HepG2 (cell line): ENCODE results near the gene NOXO1.

ENCODE experiments used
- FOSL2 ChIP-seq: sonication (generic); formaldehyde crosslinking; IDR thresholded peaks from 2 replicates; pipeline ENCODE4 v1.4.0; 2020; ENCODE audit warnings: missing genetic modification reagents
- YY1 ChIP-seq: IDR thresholded peaks from 2 replicates; pipeline ENCODE4 v1.6.1; 2011; ENCODE audit warnings: low read length, low read depth, moderate library complexity, mild to moderate bottlenecking; ENCODE audit not compliant: insufficient read depth, insufficient replicate concordance
- ZBTB1 ChIP-seq: sonication (generic); formaldehyde crosslinking; IDR thresholded peaks from 2 replicates; pipeline ENCODE4 v1.4.0; 2020; ENCODE audit warnings: missing genetic modification reagents, borderline replicate concordance
- TF ChIP-seq, protein P1 (sequence below): sonication (generic); formaldehyde crosslinking; IDR thresholded peaks from 2 replicates; pipeline ENCODE4 v1.5.0; 2020; ENCODE audit warnings: missing genetic modification reagents, mild to moderate bottlenecking, borderline replicate concordance
- TF ChIP-seq, protein P2 (sequence below): sonication (generic); formaldehyde crosslinking; IDR thresholded peaks from 2 replicates; pipeline ENCODE4 v1.5.0; 2020; ENCODE audit warnings: mild to moderate bottlenecking, missing genetic modification reagents, moderate library complexity

DNA sequence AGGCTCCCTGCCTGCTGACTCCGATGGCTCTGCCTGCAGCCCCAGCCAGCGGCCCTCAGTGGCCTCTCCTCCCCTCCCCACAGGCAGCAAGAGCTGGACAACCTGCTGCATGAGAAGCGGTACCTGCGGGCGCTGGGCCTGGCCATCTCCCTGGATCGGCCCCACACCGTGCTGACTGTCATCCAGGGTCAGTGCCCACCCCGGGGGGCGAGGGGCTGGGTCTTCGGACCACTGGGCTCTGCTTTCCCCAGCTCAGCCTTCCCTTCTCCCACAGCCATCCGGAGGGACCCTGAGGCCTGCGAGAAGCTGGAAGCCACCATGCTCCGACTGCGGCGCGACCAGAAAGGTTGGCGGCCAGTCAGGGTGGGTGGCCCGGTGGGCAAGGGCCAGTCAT lies 3.4 kb downstream of the NOXO1 start:
- TF ChIP-seq FOSL2 (CRISPR knock-in tag): no peak
- no peak for TF ChIP-seq YY1
- TF ChIP-seq, protein P1, sequence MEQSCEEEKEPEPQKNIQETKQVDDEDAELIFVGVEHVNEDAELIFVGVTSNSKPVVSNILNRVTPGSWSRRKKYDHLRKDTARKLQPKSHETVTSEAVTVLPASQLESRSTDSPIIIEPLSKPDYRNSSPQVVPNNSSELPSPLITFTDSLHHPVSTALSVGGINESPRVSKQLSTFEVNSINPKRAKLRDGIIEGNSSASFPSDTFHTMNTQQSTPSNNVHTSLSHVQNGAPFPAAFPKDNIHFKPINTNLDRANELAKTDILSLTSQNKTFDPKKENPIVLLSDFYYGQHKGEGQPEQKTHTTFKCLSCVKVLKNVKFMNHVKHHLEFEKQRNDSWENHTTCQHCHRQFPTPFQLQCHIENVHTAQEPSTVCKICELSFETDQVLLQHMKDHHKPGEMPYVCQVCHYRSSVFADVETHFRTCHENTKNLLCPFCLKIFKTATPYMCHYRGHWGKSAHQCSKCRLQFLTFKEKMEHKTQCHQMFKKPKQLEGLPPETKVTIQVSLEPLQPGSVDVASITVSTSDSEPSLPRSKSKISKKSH: no peak
- TF ChIP-seq, protein P2, sequence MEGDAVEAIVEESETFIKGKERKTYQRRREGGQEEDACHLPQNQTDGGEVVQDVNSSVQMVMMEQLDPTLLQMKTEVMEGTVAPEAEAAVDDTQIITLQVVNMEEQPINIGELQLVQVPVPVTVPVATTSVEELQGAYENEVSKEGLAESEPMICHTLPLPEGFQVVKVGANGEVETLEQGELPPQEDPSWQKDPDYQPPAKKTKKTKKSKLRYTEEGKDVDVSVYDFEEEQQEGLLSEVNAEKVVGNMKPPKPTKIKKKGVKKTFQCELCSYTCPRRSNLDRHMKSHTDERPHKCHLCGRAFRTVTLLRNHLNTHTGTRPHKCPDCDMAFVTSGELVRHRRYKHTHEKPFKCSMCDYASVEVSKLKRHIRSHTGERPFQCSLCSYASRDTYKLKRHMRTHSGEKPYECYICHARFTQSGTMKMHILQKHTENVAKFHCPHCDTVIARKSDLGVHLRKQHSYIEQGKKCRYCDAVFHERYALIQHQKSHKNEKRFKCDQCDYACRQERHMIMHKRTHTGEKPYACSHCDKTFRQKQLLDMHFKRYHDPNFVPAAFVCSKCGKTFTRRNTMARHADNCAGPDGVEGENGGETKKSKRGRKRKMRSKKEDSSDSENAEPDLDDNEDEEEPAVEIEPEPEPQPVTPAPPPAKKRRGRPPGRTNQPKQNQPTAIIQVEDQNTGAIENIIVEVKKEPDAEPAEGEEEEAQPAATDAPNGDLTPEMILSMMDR (CRISPR knock-in tag): no peak
- TF ChIP-seq ZBTB1 (CRISPR knock-in tag): no peak
